Keratinocyte (primary cell): Measurements from ENCODE around the gene LMTK2. TPM values are rescaled to one million over a fixed set of nuclear protein-coding genes. Genes with fewer than 3 reads are reported as not detected.

ENCODE experiments used
- DNase-seq: peaks from one replicate; pipeline ENCODE4 v3.0.0-alpha.2; 2011; ENCODE audit warnings: low read depth, missing footprints, low spot score
- FAIRE-seq: peaks from 2 replicates; lab custom pipeline; 2011; peaks lifted over from hg19 to GRCh38; lab: Jason Lieb, UNC
- H2AFZ ChIP-seq: 2 replicates; pipeline ENCODE4 v1.6.0; 2012; ENCODE audit warnings: low read length, control low read depth, inconsistent platforms; ENCODE audit not compliant: control insufficient read depth
- H3K27ac ChIP-seq: 2 replicates; pipeline ENCODE4 v1.5.1; 2011; ENCODE audit warnings: low read length; ENCODE audit not compliant: control insufficient read depth, insufficient read depth
- H3K27me3 ChIP-seq: 3 replicates; pipeline ENCODE4 v1.6.0; 2011; ENCODE audit warnings: low read length; ENCODE audit not compliant: control insufficient read depth, insufficient read depth; ENCODE audit errors: extremely low read depth
- H3K36me3 ChIP-seq, 2 experiments: 2 replicates in 1 of 2; 3 replicates in 1 of 2; pipeline ENCODE4 v1.5.1; 2011; ENCODE audit warnings: low read length in 2 of 2, mild to moderate bottlenecking in 1 of 2; ENCODE audit not compliant: control insufficient read depth in 2 of 2, insufficient read depth in 2 of 2; ENCODE audit errors: extremely low read depth in 1 of 2
- H3K4me1 ChIP-seq: 3 replicates; pipeline ENCODE4 v1.5.1; 2011; ENCODE audit warnings: low read length; ENCODE audit not compliant: control insufficient read depth, insufficient read depth; ENCODE audit errors: extremely low read depth
- H3K4me2 ChIP-seq: 3 replicates; pipeline ENCODE4 v1.6.0; 2011; ENCODE audit warnings: low read depth, low read length; ENCODE audit not compliant: control insufficient read depth, insufficient read depth; ENCODE audit errors: extremely low read depth
- H3K4me3 ChIP-seq, 3 experiments: fragments of 200-600 bp in 1 of 3; sonication (generic) in 1 of 3; 2 replicates in 2 of 3; 3 replicates in 1 of 3; pipeline ENCODE4 v1.5.1; 2011 to 2016; ENCODE audit warnings: low read length in 3 of 3, mild to moderate bottlenecking in 3 of 3, control low read depth in 2 of 3, inconsistent platforms in 1 of 3, low read depth in 1 of 3, mixed read lengths in 1 of 3, mixed run types in 1 of 3, moderate library complexity in 1 of 3; ENCODE audit not compliant: control insufficient read depth in 2 of 3, insufficient read depth in 2 of 3; ENCODE audit errors: extremely low read depth in 1 of 3
- H3K79me2 ChIP-seq: 2 replicates; pipeline ENCODE4 v1.6.0; 2012; ENCODE audit warnings: low read length; ENCODE audit not compliant: control insufficient read depth, insufficient read depth
- H3K9ac ChIP-seq: 3 replicates; pipeline ENCODE4 v1.6.0; 2011; ENCODE audit warnings: low read length; ENCODE audit not compliant: control insufficient read depth, insufficient read depth; ENCODE audit errors: extremely low read depth
- H3K9me1 ChIP-seq: 3 replicates; pipeline ENCODE4 v1.6.0; 2011; ENCODE audit warnings: low read length; ENCODE audit not compliant: control insufficient read depth, insufficient read depth; ENCODE audit errors: extremely low read depth
- H3K9me3 ChIP-seq: 2 replicates; pipeline ENCODE4 v1.5.1; 2012; ENCODE audit warnings: low read depth, low read length; ENCODE audit not compliant: control insufficient read depth
- H4K20me1 ChIP-seq: 3 replicates; pipeline ENCODE4 v1.6.0; 2011; ENCODE audit warnings: low read length; ENCODE audit not compliant: control insufficient read depth, insufficient read depth; ENCODE audit errors: extremely low read depth
- EZH2 ChIP-seq: IDR thresholded peaks from one replicate; pipeline ENCODE4 v1.6.1; 2012; ENCODE audit warnings: inconsistent platforms, mild to moderate bottlenecking, low read length, moderate library complexity
- dilution Hi-C: fragments of 300-500 bp; cut with MboI; formaldehyde crosslinking; loops from one replicate; pipeline ENCODE4 v1.7.0; 2020; ENCODE audit warnings: low sequenced_read_pairs; ENCODE audit not compliant: extremely low pct_ligation_motif_present
- polyA plus RNA-seq, 5 experiments: library from polyadenylated mRNA; depleted of rRNA in 3 of 5; stranded (reverse) in 3 of 5; stranded (forward) in 1 of 5; unstranded in 1 of 5; fragments of >200 nt; gene quantifications; 1 replicate in 1 of 5; 2 replicates in 3 of 5; 3 replicates in 1 of 5; pipeline versions ENCODE4 v1.2.1 to v1.2.3, GENCODE V29; 2011 to 2012; ENCODE audit warnings: missing spikeins in 2 of 5, low read depth in 1 of 5, low replicate concordance in 1 of 5
- TF ChIP-seq, protein P1 (sequence below), 3 experiments: IDR thresholded peaks in 1 of 3; conservative IDR thresholded peaks in 1 of 3; optimal IDR thresholded peaks in 1 of 3; 2 replicates in 2 of 3; 3 replicates in 1 of 3; pipeline versions ENCODE3 to v1.5.1; 2011; ENCODE audit warnings: low read length in 3 of 3, mild to moderate bottlenecking in 3 of 3, moderate library complexity in 2 of 3, control low read depth in 1 of 3, inconsistent platforms in 1 of 3; ENCODE audit not compliant: insufficient read depth in 2 of 3; ENCODE audit errors: extremely low read depth in 1 of 3

Gene LMTK2
- polyA plus RNA-seq, 1 donor (not counting 4 experiments of a cell fraction or from before 2014, with no cell fraction given) = 6.6 TPM

DNA sequence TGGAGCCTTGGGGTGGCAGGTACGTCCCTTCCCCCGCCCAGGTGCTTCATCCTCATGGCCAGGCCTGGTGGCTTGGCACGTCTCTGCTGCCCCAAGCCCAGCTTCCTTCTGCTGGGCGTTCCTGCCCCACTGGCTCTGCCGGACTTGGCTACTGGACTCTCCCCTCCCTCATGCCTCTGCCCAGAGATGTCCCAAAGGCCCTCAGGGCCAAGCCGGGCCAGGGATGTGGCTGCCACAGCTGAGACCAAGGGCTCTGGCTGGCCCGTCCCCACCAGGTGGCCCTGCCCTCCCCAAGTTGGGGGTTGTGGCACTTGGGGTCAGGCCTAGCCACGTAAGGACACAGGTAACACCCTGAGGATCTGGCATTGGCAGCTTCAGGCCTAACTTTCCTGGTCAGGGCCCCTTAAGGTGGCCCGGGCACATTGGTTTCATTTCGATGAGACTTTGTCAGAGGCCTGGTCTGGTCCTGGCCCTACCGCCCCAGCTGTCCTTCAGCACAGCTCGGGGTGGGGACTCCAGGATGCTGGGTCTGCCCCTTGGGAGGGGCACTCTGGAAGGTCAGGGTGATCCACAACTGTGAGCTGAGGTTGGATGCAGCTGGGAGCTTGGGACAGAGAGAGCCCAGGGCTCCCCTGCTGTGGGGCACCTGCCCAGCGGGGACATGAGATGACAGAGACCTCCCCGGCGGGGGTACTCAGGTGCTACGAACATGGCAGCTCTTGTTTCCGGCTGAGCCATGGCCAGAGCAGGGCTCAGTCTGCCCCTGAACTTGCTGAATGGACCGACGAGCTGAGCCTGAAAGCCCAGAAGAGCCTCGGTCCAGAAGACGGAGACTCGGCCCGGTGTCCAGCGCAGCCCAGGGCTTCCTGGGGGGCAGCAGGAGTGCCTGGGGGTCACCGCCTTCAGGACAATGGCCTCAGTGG lies 107.5 kb downstream of the LMTK2 start:
- FAIRE-seq (no peak), DNase-seq (no peak)
- H3K4me3 ChIP-seq = no peak overlapping the region
- no peak for TF ChIP-seq EZH2
- TF ChIP-seq, protein P1, sequence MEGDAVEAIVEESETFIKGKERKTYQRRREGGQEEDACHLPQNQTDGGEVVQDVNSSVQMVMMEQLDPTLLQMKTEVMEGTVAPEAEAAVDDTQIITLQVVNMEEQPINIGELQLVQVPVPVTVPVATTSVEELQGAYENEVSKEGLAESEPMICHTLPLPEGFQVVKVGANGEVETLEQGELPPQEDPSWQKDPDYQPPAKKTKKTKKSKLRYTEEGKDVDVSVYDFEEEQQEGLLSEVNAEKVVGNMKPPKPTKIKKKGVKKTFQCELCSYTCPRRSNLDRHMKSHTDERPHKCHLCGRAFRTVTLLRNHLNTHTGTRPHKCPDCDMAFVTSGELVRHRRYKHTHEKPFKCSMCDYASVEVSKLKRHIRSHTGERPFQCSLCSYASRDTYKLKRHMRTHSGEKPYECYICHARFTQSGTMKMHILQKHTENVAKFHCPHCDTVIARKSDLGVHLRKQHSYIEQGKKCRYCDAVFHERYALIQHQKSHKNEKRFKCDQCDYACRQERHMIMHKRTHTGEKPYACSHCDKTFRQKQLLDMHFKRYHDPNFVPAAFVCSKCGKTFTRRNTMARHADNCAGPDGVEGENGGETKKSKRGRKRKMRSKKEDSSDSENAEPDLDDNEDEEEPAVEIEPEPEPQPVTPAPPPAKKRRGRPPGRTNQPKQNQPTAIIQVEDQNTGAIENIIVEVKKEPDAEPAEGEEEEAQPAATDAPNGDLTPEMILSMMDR (optimal IDR thresholded peaks at IDR 0.05 in 1 of 3, IDR thresholded peaks at IDR 0.05 in 1 of 3, conservative IDR thresholded peaks at IDR 0.05 in 1 of 3; ENCODE audit: extremely low read depth in 1 of 3, insufficient read depth in 2 of 3, low read length in 3 of 3) = no peak
- no peaks in the 10 kb centered on the region for H4K20me1 ChIP-seq
- H3K79me2 ChIP-seq = no peaks in the 10 kb centered on the region
- no peaks in the 10 kb centered on the region for H3K9me3 ChIP-seq
- H3K9ac ChIP-seq = no peak overlapping the region
- no peak overlapping the region for H3K27ac ChIP-seq
- H3K4me1 ChIP-seq = no peaks in the 10 kb centered on the region
- no peak overlapping the region for H2AFZ ChIP-seq
- no peak overlapping the region for H3K4me2 ChIP-seq
- no peaks in the 10 kb centered on the region for H3K27me3 ChIP-seq
- dilution Hi-C loops = no loop called here
- peaks cover 0 to 2% of the 10 kb centered on the region in 2 experiments for H3K36me3 ChIP-seq
- H3K9me1 ChIP-seq = no peaks in the 10 kb centered on the region

DNA sequence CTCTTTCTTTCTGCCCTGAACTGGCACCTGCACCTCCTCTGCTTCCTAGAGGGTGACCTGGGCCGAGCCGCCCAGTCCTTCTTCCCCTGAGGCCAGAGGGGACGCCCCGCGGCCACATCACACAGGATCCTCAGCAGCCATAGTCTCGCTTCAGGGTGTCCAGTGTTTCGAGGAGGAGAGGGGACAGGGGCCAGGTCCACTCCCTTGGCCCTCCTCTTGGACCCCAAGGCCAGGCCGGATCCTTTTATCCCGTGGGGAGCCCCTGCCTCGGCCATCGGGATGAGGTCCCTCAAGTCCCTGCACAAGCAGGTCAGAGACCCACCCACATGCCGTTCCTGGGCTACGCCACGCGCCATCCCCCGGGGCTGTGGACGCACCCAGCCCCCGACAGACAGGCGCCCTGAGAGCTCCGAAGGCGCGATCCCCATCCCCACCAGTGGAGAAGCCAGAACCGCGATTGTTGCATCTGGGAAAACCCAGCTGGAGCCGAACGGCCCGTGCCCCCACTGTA lies 108.2 kb downstream of the LMTK2 start:
- Histone ChIP-seq H3K27me3 (no peaks in the 10 kb centered on the region), H3K9ac (no peak overlapping the region), H3K4me1 (no peaks in the 10 kb centered on the region), H2AFZ (no peak overlapping the region), H3K36me3 (peaks cover 0 to 2% of the 10 kb centered on the region in 2 experiments), H3K4me2 (no peak overlapping the region), H3K9me1 (no peaks in the 10 kb centered on the region), H3K9me3 (no peaks in the 10 kb centered on the region), H4K20me1 (no peaks in the 10 kb centered on the region), H3K27ac (no peak overlapping the region), H3K79me2 (no peaks in the 10 kb centered on the region), H3K4me3 (no peak overlapping the region)
- DNase-seq = no peak
- TF ChIP-seq, protein P1 (optimal IDR thresholded peaks at IDR 0.05 in 1 of 3, IDR thresholded peaks at IDR 0.05 in 1 of 3, conservative IDR thresholded peaks at IDR 0.05 in 1 of 3; ENCODE audit: extremely low read depth in 1 of 3, insufficient read depth in 2 of 3, low read length in 3 of 3) = no peak
- TF ChIP-seq EZH2 = no peak
- dilution Hi-C loops = no loop called here
- FAIRE-seq = no peak
